WTC11 (cell line): ENCODE measurements around the gene OR4D1. TPM values are rescaled to one million over a fixed set of nuclear protein-coding genes. Genes with fewer than 3 reads are reported as not detected.

Experiments
- ATAC-seq: fragments of 200-7000 bp; cut with Tn5 transposase; 2 replicates; pipeline ENCODE4 v1.10.0; 2021; ENCODE audit warnings: mild to moderate bottlenecking, moderate library complexity
- CTCF ChIA-PET: fragments of 300-600 bp; sonication (Branson Sonifier 250); formaldehyde crosslinking; loops from one replicate; lab custom pipeline; 2021; ENCODE audit warnings: antibody characterized with exemption; lab: Charles Lee
- POLR2A ChIA-PET: fragments of 350-600 bp; sonication (Branson Sonifier 250); formaldehyde crosslinking; loops from one replicate; lab custom pipeline; 2021; ENCODE audit warnings: antibody characterized with exemption; lab: Charles Lee
- DNase-seq: peaks from one replicate; pipeline ENCODE4 v3.0.0; 2021; ENCODE audit warnings: low spot score
- H3K27ac Mint-ChIP-seq: 2 replicates; pipeline ENCODE4 v1.8.0; 2021; ENCODE audit warnings: mixed read lengths
- H3K27me3 Mint-ChIP-seq: 2 replicates; pipeline ENCODE4 v1.8.0; 2021; ENCODE audit warnings: low read depth, mild to moderate bottlenecking, moderate library complexity, mixed read lengths
- H3K36me3 Mint-ChIP-seq: 2 replicates; pipeline ENCODE4 v1.8.0; 2021; ENCODE audit warnings: mixed read lengths
- H3K4me1 Mint-ChIP-seq: 2 replicates; pipeline ENCODE4 v1.8.0; 2022; ENCODE audit warnings: mixed read lengths
- H3K4me3 Mint-ChIP-seq: 2 replicates; pipeline ENCODE4 v1.8.0; 2021; ENCODE audit warnings: mild to moderate bottlenecking, moderate library complexity, mixed read lengths
- H3K9me3 Mint-ChIP-seq: 2 replicates; pipeline ENCODE4 v1.8.0; 2021; ENCODE audit warnings: mixed read lengths
- E2F4 ChIP-seq: sonication (generic); formaldehyde crosslinking; IDR thresholded peaks from 2 replicates; pipeline ENCODE4 v1.8.1; 2022; ENCODE audit warnings: low read depth, mild to moderate bottlenecking, moderate library complexity, missing genetic modification reagents, borderline replicate concordance
- FOXJ3 ChIP-seq: sonication (generic); formaldehyde crosslinking; IDR thresholded peaks from 2 replicates; pipeline ENCODE4 v1.9.0; 2021; ENCODE audit warnings: missing genetic modification reagents, mild to moderate bottlenecking, borderline replicate concordance
- MYBL2 ChIP-seq: sonication (generic); formaldehyde crosslinking; IDR thresholded peaks from 2 replicates; pipeline ENCODE4 v1.8.1; 2023; ENCODE audit warnings: mild to moderate bottlenecking, moderate library complexity, missing genetic modification reagents
- NR2C2 ChIP-seq: sonication (generic); formaldehyde crosslinking; IDR thresholded peaks from 2 replicates; pipeline ENCODE4 v1.8.0; 2022; ENCODE audit warnings: mild to moderate bottlenecking, missing genetic modification reagents
- STAT6 ChIP-seq: sonication (generic); formaldehyde crosslinking; conservative IDR thresholded peaks from 2 replicates; pipeline ENCODE4 v1.8.1; 2023; ENCODE audit warnings: mild to moderate bottlenecking, low read depth, missing genetic modification reagents, moderate library complexity
- TEAD1 ChIP-seq: sonication (generic); formaldehyde crosslinking; IDR thresholded peaks from 2 replicates; pipeline ENCODE4 v1.8.0; 2022; ENCODE audit warnings: mild to moderate bottlenecking, missing genetic modification reagents
- USF1 ChIP-seq: sonication (generic); formaldehyde crosslinking; IDR thresholded peaks from 2 replicates; pipeline ENCODE4 v1.8.0; 2022; ENCODE audit warnings: mild to moderate bottlenecking, missing genetic modification reagents
- ZNF281 ChIP-seq: sonication (generic); formaldehyde crosslinking; IDR thresholded peaks from 2 replicates; pipeline ENCODE4 v1.8.0; 2023; ENCODE audit warnings: mild to moderate bottlenecking, missing genetic modification reagents
- ZNF396 ChIP-seq: fragments of 250-450 bp; sonication (Bioruptor Pico); IDR thresholded peaks from 2 replicates; pipeline ENCODE4 v1.8.0; 2021; ENCODE audit warnings: mild to moderate bottlenecking, moderate library complexity, borderline replicate concordance
- ZNF416 ChIP-seq: fragments of 250-450 bp; sonication (Bioruptor Pico); IDR thresholded peaks from 2 replicates; pipeline ENCODE4 v1.9.0; 2021; ENCODE audit warnings: mild to moderate bottlenecking, inconsistent platforms
- ZNF425 ChIP-seq: fragments of 250-450 bp; sonication (Bioruptor Pico); conservative IDR thresholded peaks from 2 replicates; pipeline ENCODE4 v1.9.0; 2021; ENCODE audit warnings: mild to moderate bottlenecking
- ZNF532 ChIP-seq: fragments of 250-450 bp; sonication (Bioruptor Pico); IDR thresholded peaks from 2 replicates; pipeline ENCODE4 v1.9.0; 2021; ENCODE audit warnings: mild to moderate bottlenecking, borderline replicate concordance
- total RNA-seq: library from RNA; stranded (reverse); gene quantifications from 3 replicates; pipeline ENCODE4 v1.2.3, GENCODE V29; 2021

OR4D1 gene
- total RNA-seq, 1 experiment from 2014 or later = 0.17 TPM

- Mint-ChIP-seq H3K27ac (no peak overlapping the region), H3K27me3 (peaks cover 24% of the 10 kb centered on the region), H3K4me1 (peaks cover 5% of the 10 kb centered on the region; the same call in 1 of the 2 replicates), H3K36me3 (no peaks in the 10 kb centered on the region), H3K4me3 (no peak overlapping the region), H3K9me3 (peaks cover 6% of the 10 kb centered on the region)
- CTCF ChIA-PET = interaction anchor here (0.6 to 1.6 kb wide), 8 partner anchors 11 to 279 kb away, joined by 3 to 9 read pairs (median 4); no protein-coding TSS in a partner anchor
- no peak for TF ChIP-seq ZNF281 (CRISPR knock-in tag)
- TF ChIP-seq ZNF425 (CRISPR knock-in tag) = no peak
- TF ChIP-seq NR2C2 (CRISPR knock-in tag) = no peak
- no peak for TF ChIP-seq FOXJ3 (CRISPR knock-in tag)
- no peak for TF ChIP-seq TEAD1 (CRISPR knock-in tag)
- TF ChIP-seq MYBL2 (CRISPR knock-in tag) = no peak
- no peak for TF ChIP-seq E2F4 (CRISPR knock-in tag)
- no peak for TF ChIP-seq STAT6 (CRISPR knock-in tag)
- TF ChIP-seq ZNF396 (CRISPR knock-in tag) = no peak
- TF ChIP-seq ZNF532 = no peak
- TF ChIP-seq ZNF416 (CRISPR knock-in tag) = no peak
- no peak for TF ChIP-seq USF1 (CRISPR knock-in tag)
- ATAC-seq (peak; percentile 87), DNase-seq (peak; percentile 42)
- POLR2A ChIA-PET = no interaction called here
Measured at GRCh38 chr17:58136669-58137279, 11.4 kb upstream of the OR4D1 start.
